SU-DHL-6 (cell line): ENCODE results near the gene FIGNL2.

Source experiments
- H2AFZ ChIP-seq: fragments of 200-600 bp; sonication (generic); 2 replicates; pipeline ENCODE4 v1.6.1; 2014; ENCODE audit warnings: low read depth, mild to moderate bottlenecking, moderate library complexity, mixed read lengths, antibody characterized with exemption, low read length; ENCODE audit not compliant: severe bottlenecking
- H3F3A ChIP-seq: fragments of 200-600 bp; shearing (Covaris generic); 2 replicates; pipeline ENCODE4 v1.6.0; 2016; ENCODE audit warnings: antibody characterized with exemption, mild to moderate bottlenecking; ENCODE audit not compliant: insufficient read depth
- H3K27ac ChIP-seq: fragments of 200-600 bp; sonication (generic); 2 replicates; pipeline ENCODE4 v1.5.1; 2016; ENCODE audit warnings: low read depth, mild to moderate bottlenecking, low read length, moderate library complexity, mixed read lengths
- H3K27me3 ChIP-seq: fragments of 200-600 bp; sonication (generic), shearing (Covaris generic); 2 replicates; pipeline ENCODE4 v1.6.0; 2014; ENCODE audit warnings: mild to moderate bottlenecking, low read length
- H3K36me3 ChIP-seq: fragments of 200-600 bp; sonication (generic); 2 replicates; pipeline ENCODE4 v1.6.1; 2014; ENCODE audit warnings: mild to moderate bottlenecking, low read length, mixed read lengths
- H3K4me2 ChIP-seq: fragments of 300-600, 200-600 bp; shearing (Covaris generic), sonication (generic); 2 replicates; pipeline ENCODE4 v1.6.0; 2014; ENCODE audit warnings: low read length, low read depth, mild to moderate bottlenecking; ENCODE audit not compliant: poor library complexity, severe bottlenecking
- H3K4me3 ChIP-seq: fragments of 200-600 bp; sonication (generic); 2 replicates; pipeline ENCODE4 v1.5.1; 2014; ENCODE audit warnings: antibody characterized with exemption, low read length, mild to moderate bottlenecking, mixed read lengths; ENCODE audit not compliant: insufficient read depth, poor library complexity, severe bottlenecking
- H3K79me2 ChIP-seq: fragments of 200-600 bp; sonication (generic); 2 replicates; pipeline ENCODE4 v1.6.1; 2014; ENCODE audit warnings: mild to moderate bottlenecking, low read length, moderate library complexity; ENCODE audit not compliant: insufficient read depth
- H3K9ac ChIP-seq: fragments of 200-600 bp; sonication (generic); 2 replicates; pipeline ENCODE4 v1.7.0; 2014; ENCODE audit warnings: mild to moderate bottlenecking, low read length
- H3K9me2 ChIP-seq: fragments of 200-600 bp; sonication (generic); replicated peaks from 2 replicates; pipeline ENCODE4 v1.6.1; 2014; ENCODE audit warnings: low read length; ENCODE audit not compliant: insufficient read depth
- H3K9me3 ChIP-seq: fragments of 200-600 bp; sonication (generic); 2 replicates; pipeline ENCODE4 v1.6.1; 2014; ENCODE audit warnings: low read length, mixed read lengths; ENCODE audit not compliant: insufficient read depth
- H4K20me1 ChIP-seq: fragments of 200-600 bp; sonication (generic); 2 replicates; pipeline ENCODE4 v1.6.1; 2014; ENCODE audit warnings: low read depth, mild to moderate bottlenecking, antibody characterized with exemption, low read length, moderate library complexity, mixed read lengths
- EZH2phosphoT487 ChIP-seq: fragments of 200-600 bp; sonication (generic), shearing (Covaris generic); conservative IDR thresholded peaks from 2 replicates; pipeline ENCODE4 v1.6.1; 2018; ENCODE audit warnings: mild to moderate bottlenecking, antibody characterized with exemption, low read length, moderate library complexity, mixed read lengths
- TF ChIP-seq, protein P1 (sequence below): fragments of 200-600 bp; sonication (generic); IDR thresholded peaks from one replicate; pipeline ENCODE4 v1.5.1; 2017; ENCODE audit warnings: antibody characterized with exemption, mild to moderate bottlenecking, low read length, moderate library complexity; ENCODE audit not compliant: insufficient read depth, poor library complexity, severe bottlenecking

Gene FIGNL2

GRCh38 chr12:51879102-51879501 is 30.6 kb upstream of the FIGNL2 start:
- Histone ChIP-seq H3K9ac (no peak overlapping the region), H4K20me1 (no peaks in the 10 kb centered on the region), H3K79me2 (no peaks in the 10 kb centered on the region), H3F3A (no peaks in the 10 kb centered on the region), H3K27ac (no peak overlapping the region), H3K27me3 (no peaks in the 10 kb centered on the region), H3K36me3 (no peaks in the 10 kb centered on the region), H3K9me3 (no peaks in the 10 kb centered on the region), H3K9me2 (no peaks in the 10 kb centered on the region), H3K4me3 (no peak overlapping the region), H2AFZ (no peak overlapping the region), H3K4me2 (no peak overlapping the region)
- no peak for TF ChIP-seq EZH2phosphoT487

DNA sequence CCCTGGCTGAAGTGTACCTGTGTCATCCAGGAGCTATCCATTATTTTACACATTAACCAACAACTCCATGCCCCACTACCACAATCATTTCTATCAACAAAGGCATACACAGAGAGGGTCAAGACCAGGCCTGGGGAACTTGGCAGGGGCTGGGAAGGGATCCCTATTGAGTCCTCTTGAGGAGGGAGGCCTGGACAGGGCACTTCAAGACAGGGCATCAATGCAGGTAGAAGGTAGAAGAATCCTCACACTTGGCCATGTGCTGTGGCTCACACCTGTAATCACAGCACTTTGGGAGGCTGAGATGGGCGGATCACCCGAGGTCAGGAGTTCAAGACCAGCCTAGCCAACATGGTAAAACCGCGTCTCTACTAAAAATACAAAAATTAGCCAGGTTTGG is 26.0 kb upstream of the FIGNL2 start:
- TF ChIP-seq, protein P1, sequence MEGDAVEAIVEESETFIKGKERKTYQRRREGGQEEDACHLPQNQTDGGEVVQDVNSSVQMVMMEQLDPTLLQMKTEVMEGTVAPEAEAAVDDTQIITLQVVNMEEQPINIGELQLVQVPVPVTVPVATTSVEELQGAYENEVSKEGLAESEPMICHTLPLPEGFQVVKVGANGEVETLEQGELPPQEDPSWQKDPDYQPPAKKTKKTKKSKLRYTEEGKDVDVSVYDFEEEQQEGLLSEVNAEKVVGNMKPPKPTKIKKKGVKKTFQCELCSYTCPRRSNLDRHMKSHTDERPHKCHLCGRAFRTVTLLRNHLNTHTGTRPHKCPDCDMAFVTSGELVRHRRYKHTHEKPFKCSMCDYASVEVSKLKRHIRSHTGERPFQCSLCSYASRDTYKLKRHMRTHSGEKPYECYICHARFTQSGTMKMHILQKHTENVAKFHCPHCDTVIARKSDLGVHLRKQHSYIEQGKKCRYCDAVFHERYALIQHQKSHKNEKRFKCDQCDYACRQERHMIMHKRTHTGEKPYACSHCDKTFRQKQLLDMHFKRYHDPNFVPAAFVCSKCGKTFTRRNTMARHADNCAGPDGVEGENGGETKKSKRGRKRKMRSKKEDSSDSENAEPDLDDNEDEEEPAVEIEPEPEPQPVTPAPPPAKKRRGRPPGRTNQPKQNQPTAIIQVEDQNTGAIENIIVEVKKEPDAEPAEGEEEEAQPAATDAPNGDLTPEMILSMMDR = no peak
- TF ChIP-seq EZH2phosphoT487 = no peak
- Histone ChIP-seq H3K27ac (no peak overlapping the region), H3K9me3 (no peaks in the 10 kb centered on the region), H3K9ac (no peak overlapping the region), H3K36me3 (no peaks in the 10 kb centered on the region), H4K20me1 (no peaks in the 10 kb centered on the region), H3F3A (no peaks in the 10 kb centered on the region), H2AFZ (no peak overlapping the region), H3K27me3 (no peaks in the 10 kb centered on the region), H3K9me2 (no peaks in the 10 kb centered on the region), H3K79me2 (no peaks in the 10 kb centered on the region), H3K4me2 (no peak overlapping the region), H3K4me3 (no peak overlapping the region)

- Histone ChIP-seq H3K27ac (no peak overlapping the region), H3F3A (no peaks in the 10 kb centered on the region), H3K36me3 (no peaks in the 10 kb centered on the region), H3K79me2 (no peaks in the 10 kb centered on the region), H3K9me2 (no peaks in the 10 kb centered on the region), H4K20me1 (no peaks in the 10 kb centered on the region), H2AFZ (no peak overlapping the region), H3K4me3 (no peak overlapping the region), H3K9ac (no peak overlapping the region), H3K27me3 (no peaks in the 10 kb centered on the region), H3K4me2 (no peak overlapping the region), H3K9me3 (no peaks in the 10 kb centered on the region)
- no peak for TF ChIP-seq EZH2phosphoT487
- TF ChIP-seq, protein P1 = no peak
These were observed 25.5 kb upstream of the FIGNL2 start for GRCh38 chr12:51874000-51874399.

GRCh38 chr12:51873251-51873994 is 24.9 kb upstream of the FIGNL2 start:
- Histone ChIP-seq H3K9ac (no peak overlapping the region), H3K36me3 (no peaks in the 10 kb centered on the region), H2AFZ (no peak overlapping the region), H3K4me2 (no peak overlapping the region), H3K27me3 (no peaks in the 10 kb centered on the region), H3F3A (no peaks in the 10 kb centered on the region), H3K79me2 (no peaks in the 10 kb centered on the region), H3K9me3 (no peaks in the 10 kb centered on the region), H4K20me1 (no peaks in the 10 kb centered on the region), H3K9me2 (no peaks in the 10 kb centered on the region), H3K27ac (no peak overlapping the region), H3K4me3 (no peak overlapping the region)
- TF ChIP-seq EZH2phosphoT487 = no peak
- TF ChIP-seq, protein P1 = no peak
